ENCODE data around the gene KBTBD2. TPM values are rescaled to one million over a fixed set of nuclear protein-coding genes. Genes with fewer than 3 reads are reported as not detected.
"Not testable (repeated sequence)": the region's sequence is repeated elsewhere in the genome, so short reads cannot be mapped to it uniquely, and the experiment has no call there.

KBTBD2 gene
- total and polyA plus RNA-seq, 3 donors from 2014 or later = 45.0 to 48.1 (median 45.8) TPM

DNA sequence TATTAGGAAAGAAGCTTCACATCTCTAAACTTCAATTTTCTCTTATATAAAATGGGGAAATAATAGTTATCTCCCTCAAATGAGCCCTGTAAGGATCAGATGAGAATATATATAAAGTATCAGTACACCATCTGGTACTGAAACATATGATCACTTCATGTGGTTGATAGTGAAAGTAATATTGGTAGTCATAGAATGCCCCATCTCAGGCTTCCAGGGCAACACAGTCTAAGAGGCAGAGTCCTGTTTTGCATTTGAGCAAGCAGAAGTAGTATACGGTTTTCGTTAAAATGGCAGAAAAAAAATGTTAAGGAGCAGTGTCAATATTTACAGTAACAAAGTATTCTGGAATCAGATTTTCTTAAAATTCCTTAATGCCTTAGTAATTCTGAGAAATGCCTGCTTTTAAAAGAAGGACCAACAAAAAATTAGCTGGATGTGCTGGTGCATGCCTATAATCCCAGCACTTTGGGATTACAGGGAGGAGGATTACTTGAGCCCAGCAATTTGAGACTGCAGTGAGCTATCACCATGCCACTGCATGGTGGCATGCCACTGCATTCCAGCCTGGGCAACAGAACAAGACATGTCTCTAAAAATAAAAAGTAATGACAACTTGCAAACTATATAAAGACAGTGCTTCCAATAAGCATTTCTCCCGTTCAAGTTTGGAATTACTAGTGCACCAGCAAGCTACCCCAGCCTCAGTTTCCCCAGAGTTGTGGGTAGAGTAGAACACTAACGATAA lies 19.8 kb downstream of the KBTBD2 start:
- Histone ChIP-seq H3K9me3 (no peaks in the 10 kb centered on the region), H3K27ac (no peak overlapping the region), H3K4me1 (no peaks in the 10 kb centered on the region), H3K4me3 (no peak overlapping the region), H3K27me3 (no peaks in the 10 kb centered on the region), H3K36me3 (ENCODE audit: low read depth, missing control alignments) (no peaks in the 10 kb centered on the region)
- TF ChIP-seq POLR2A (IDR thresholded peaks at IDR 0.05) = no peak
- TF ChIP-seq, protein P1, sequence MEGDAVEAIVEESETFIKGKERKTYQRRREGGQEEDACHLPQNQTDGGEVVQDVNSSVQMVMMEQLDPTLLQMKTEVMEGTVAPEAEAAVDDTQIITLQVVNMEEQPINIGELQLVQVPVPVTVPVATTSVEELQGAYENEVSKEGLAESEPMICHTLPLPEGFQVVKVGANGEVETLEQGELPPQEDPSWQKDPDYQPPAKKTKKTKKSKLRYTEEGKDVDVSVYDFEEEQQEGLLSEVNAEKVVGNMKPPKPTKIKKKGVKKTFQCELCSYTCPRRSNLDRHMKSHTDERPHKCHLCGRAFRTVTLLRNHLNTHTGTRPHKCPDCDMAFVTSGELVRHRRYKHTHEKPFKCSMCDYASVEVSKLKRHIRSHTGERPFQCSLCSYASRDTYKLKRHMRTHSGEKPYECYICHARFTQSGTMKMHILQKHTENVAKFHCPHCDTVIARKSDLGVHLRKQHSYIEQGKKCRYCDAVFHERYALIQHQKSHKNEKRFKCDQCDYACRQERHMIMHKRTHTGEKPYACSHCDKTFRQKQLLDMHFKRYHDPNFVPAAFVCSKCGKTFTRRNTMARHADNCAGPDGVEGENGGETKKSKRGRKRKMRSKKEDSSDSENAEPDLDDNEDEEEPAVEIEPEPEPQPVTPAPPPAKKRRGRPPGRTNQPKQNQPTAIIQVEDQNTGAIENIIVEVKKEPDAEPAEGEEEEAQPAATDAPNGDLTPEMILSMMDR (IDR thresholded peaks at IDR 0.05) = no peak
- 79 to 95% methylated on average over 4 of the region's 4 CpGs for WGBS, 2 donors
- no peak for DNase-seq
- intact Hi-C loops (cut with DNase I; ENCODE audit: low total_unique reads) = no loop called here

DNA sequence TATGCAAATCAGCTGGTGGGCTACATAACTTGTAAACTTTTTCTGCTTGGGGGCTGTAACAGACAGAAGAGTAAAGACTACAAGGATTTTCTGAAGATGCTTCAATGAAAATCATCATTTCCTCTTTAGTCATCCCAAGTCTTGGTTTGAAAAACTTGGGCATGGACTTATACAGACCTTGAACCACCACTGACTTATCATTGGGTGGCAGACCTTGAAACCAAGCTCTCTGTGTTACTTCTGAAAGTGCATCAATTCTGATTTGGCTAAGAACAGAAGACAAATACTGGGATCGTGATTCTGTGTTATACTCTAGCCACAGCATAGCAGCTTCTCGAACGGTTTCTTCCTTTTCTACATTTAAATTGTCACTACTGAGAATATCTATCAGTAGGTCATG lies 21.3 kb downstream of the KBTBD2 start:
- H3K9me3 ChIP-seq = no peaks in the 10 kb centered on the region
- no peak overlapping the region for H3K27ac ChIP-seq
- no peaks in the 10 kb centered on the region for H3K4me1 ChIP-seq
- TF ChIP-seq POLR2A (IDR thresholded peaks at IDR 0.05) = no peak
- TF ChIP-seq, protein P1 (IDR thresholded peaks at IDR 0.05) = no peak
- 54 to 76% methylated on average over 3 of the region's 3 CpGs for WGBS, 2 donors
- no peak for DNase-seq
- no peak overlapping the region for H3K4me3 ChIP-seq
- no peaks in the 10 kb centered on the region for H3K36me3 ChIP-seq (ENCODE audit: low read depth, missing control alignments)
- no peaks in the 10 kb centered on the region for H3K27me3 ChIP-seq
- intact Hi-C loops (cut with DNase I; ENCODE audit: low total_unique reads) = no loop called here

DNA sequence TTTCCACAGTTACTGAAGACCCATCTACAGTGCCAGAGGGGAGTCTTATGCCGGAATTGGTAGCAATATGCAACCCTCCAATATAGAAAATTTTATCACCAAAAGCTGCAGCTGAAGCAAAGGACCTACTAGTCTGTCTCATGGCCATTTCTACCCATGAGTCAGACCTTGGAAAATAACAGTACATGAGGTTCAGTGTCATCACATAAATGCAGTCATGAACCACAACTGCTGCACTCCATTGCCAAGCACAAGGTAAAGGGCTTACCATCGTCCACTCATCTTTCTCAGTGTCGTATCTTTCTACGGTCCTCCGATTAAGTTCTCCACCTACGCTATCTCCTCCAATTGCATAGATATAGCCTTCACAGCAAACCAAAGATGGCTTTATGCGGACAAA lies 21.8 kb downstream of the KBTBD2 start:
- TF ChIP-seq, protein P1 (IDR thresholded peaks at IDR 0.05) = no peak
- TF ChIP-seq POLR2A (IDR thresholded peaks at IDR 0.05) = no peak
- H3K36me3 ChIP-seq (ENCODE audit: low read depth, missing control alignments) = no peaks in the 10 kb centered on the region
- no peaks in the 10 kb centered on the region for H3K27me3 ChIP-seq
- no peaks in the 10 kb centered on the region for H3K4me1 ChIP-seq
- H3K4me3 ChIP-seq = no peak overlapping the region
- no peak overlapping the region for H3K27ac ChIP-seq
- intact Hi-C loops (cut with DNase I; ENCODE audit: low total_unique reads) = no loop called here
- WGBS, 2 donors = 91 to 98% methylated on average over 7 of the region's 7 CpGs
- no peaks in the 10 kb centered on the region for H3K9me3 ChIP-seq
- no peak for DNase-seq

DNA sequence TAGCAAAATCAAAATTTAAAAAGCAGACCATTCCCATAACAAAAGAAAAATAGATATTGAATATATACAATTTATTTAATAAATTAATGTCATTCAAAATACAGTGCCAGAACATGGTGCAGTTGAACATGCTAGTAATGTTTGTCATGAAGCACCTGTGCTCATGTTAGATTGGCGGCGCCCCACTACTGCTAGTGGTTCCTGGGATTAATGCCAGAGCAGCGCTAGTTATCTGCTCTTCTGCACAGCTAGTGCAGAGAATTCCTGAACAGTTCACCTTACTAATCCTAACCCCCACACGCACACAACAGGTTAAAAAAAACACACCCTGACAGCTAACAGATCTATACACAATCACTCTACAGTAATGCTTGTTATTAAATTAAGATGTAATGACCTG lies 23.4 kb downstream of the KBTBD2 start:
- H3K27me3 ChIP-seq = no peaks in the 10 kb centered on the region
- H3K4me3 ChIP-seq = no peak overlapping the region
- no peak overlapping the region for H3K27ac ChIP-seq
- no peaks in the 10 kb centered on the region for H3K36me3 ChIP-seq (ENCODE audit: low read depth, missing control alignments)
- WGBS, 2 donors = 74 to 78% methylated on average over 4 of the region's 4 CpGs
- TF ChIP-seq, protein P1 (IDR thresholded peaks at IDR 0.05) = no peak
- intact Hi-C loops (cut with DNase I; ENCODE audit: low total_unique reads) = no loop called here
- H3K9me3 ChIP-seq = no peaks in the 10 kb centered on the region
- no peak for DNase-seq
- H3K4me1 ChIP-seq = no peaks in the 10 kb centered on the region

DNA sequence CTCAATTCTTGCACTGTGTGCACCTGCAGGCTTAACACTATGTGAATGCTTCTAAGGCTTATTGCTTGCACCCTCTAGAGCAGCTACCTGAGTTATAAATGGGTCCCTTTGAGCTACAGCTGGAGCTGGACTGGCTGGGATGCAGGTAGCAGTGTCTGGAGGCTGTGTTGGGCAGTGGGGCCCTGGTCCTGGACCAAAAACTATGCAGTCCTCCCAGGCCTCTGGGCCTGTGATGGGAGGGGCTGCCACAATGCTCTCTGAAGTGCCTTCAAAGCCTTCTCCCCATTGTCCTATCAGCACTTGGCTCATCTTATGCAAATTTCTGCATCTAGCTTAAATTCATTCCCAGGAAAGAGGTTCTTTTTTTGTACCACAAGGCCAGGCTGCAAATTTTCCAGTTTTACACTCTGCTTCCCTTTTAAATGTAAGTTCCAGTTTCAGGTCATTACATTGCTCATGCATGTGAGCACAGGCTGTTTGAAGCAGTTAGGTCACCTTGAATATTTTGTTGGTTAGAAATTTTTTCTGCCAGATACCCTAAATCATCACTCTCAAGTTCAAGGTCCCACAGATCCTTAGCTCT lies 26.0 kb downstream of the KBTBD2 start:
- Histone ChIP-seq H3K9me3 (no peaks in the 10 kb centered on the region), H3K27me3 (no peaks in the 10 kb centered on the region), H3K27ac (no peak overlapping the region), H3K4me3 (no peak overlapping the region), H3K36me3 (ENCODE audit: low read depth, missing control alignments) (no peaks in the 10 kb centered on the region), H3K4me1 (no peaks in the 10 kb centered on the region)
- intact Hi-C loops (cut with DNase I; ENCODE audit: low total_unique reads) = no loop called here
- no peak for DNase-seq
- TF ChIP-seq, protein P1 (IDR thresholded peaks at IDR 0.05) = no peak
- TF ChIP-seq POLR2A (IDR thresholded peaks at IDR 0.05) = no peak

DNA sequence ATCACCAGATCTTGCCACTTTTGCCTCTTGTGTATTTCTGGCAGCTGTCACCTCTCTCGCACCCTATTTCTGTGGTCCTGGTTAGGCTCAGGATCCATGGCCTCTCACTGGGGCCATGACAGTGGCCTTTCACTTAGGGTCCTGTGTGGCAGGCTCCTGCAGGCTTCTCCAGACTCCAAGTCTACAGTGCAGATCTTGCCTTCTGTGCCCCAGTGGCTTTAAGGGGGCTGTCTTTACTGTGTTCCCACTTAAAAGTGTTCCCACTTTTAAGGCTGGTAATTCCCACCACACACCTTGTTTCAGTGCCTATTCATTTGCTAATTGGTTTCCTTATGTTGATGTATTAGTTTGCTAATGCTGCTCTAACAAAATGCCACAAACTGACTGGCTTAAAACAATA lies 27.7 kb downstream of the KBTBD2 start:
- H3K27me3 ChIP-seq; H3K9me3 ChIP-seq; DNase-seq; H3K27ac ChIP-seq; H3K4me1 ChIP-seq; intact Hi-C loops (cut with DNase I; ENCODE audit: low total_unique reads); H3K4me3 ChIP-seq; H3K36me3 ChIP-seq (ENCODE audit: low read depth, missing control alignments): not testable (repeated sequence)
- WGBS, 2 donors = 88 to 93% methylated on average over 1 of the region's 1 CpG

Data from testis (tissue), 3 donors.